ENCODE results near the gene MED23.

Gene MED23

GRCh38 chr6:131655951-131656350, 27.9 kb upstream of the MED23 start:
- DNase-seq (ENCODE audit: low read depth) = no peak
- H3K4me3 ChIP-seq (ENCODE audit: low read depth, low read length) = no peak overlapping the region
- TF ChIP-seq, protein P1, sequence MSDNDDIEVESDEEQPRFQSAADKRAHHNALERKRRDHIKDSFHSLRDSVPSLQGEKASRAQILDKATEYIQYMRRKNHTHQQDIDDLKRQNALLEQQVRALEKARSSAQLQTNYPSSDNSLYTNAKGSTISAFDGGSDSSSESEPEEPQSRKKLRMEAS (IDR thresholded peaks at IDR 0.05; ENCODE audit: low read depth, low read length) = no peak
- no peak for TF ChIP-seq MYC (IDR thresholded peaks at IDR 0.05; ENCODE audit: low read depth, low read length)
- TF ChIP-seq CTCF (IDR thresholded peaks at IDR 0.05; ENCODE audit: low read depth, low read length) = no peak
- TF ChIP-seq POLR2A (IDR thresholded peaks at IDR 0.05; ENCODE audit: extremely low read depth, insufficient read length) = no peak

GRCh38 chr6:131655387-131655786, 27.3 kb upstream of the MED23 start:
- no peak for TF ChIP-seq MYC (IDR thresholded peaks at IDR 0.05; ENCODE audit: low read depth, low read length)
- TF ChIP-seq, protein P1 (IDR thresholded peaks at IDR 0.05; ENCODE audit: low read depth, low read length) = no peak
- no peak for TF ChIP-seq POLR2A (IDR thresholded peaks at IDR 0.05; ENCODE audit: extremely low read depth, insufficient read length)
- TF ChIP-seq CTCF (IDR thresholded peaks at IDR 0.05; ENCODE audit: low read depth, low read length) = no peak
- no peak for DNase-seq (ENCODE audit: low read depth)
- no peak overlapping the region for H3K4me3 ChIP-seq (ENCODE audit: low read depth, low read length)

- TF ChIP-seq MYC (IDR thresholded peaks at IDR 0.05; ENCODE audit: low read depth, low read length) = no peak
- TF ChIP-seq, protein P1 (IDR thresholded peaks at IDR 0.05; ENCODE audit: low read depth, low read length) = no peak
- TF ChIP-seq CTCF (IDR thresholded peaks at IDR 0.05; ENCODE audit: low read depth, low read length) = no peak
- TF ChIP-seq POLR2A (IDR thresholded peaks at IDR 0.05; ENCODE audit: extremely low read depth, insufficient read length) = no peak
- DNase-seq (ENCODE audit: low read depth) = no peak
- H3K4me3 ChIP-seq (ENCODE audit: low read depth, low read length) = no peak overlapping the region
These were observed 26.3 kb upstream of the MED23 start for GRCh38 chr6:131654326-131654725.

DNA sequence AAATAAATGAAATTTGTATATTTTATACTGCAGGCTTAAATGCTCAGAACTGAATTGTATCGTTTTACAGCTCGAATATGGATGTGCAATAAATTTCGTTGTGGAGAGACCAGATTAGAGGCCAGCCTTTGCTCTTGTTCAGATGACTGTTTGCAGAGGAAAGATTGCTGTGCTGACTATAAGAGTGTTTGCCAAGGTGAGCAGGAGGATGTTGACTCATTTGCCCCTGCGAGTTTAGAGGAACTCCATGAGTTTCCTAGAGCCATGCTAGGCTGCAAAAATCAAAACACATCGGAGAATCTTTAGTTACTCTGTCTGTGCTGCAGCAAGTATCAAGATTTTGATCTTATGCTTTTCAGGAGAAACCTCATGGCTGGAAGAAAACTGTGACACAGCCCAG, 24.4 kb upstream of the MED23 start:
- no peak for DNase-seq (ENCODE audit: low read depth)
- TF ChIP-seq, protein P1 (IDR thresholded peaks at IDR 0.05; ENCODE audit: low read depth, low read length) = no peak
- TF ChIP-seq CTCF (IDR thresholded peaks at IDR 0.05; ENCODE audit: low read depth, low read length) (no peak), POLR2A (IDR thresholded peaks at IDR 0.05; ENCODE audit: extremely low read depth, insufficient read length) (no peak), MYC (IDR thresholded peaks at IDR 0.05; ENCODE audit: low read depth, low read length) (no peak)
- H3K4me3 ChIP-seq (ENCODE audit: low read depth, low read length) = no peak overlapping the region

GRCh38 chr6:131651782-131652181, 23.7 kb upstream of the MED23 start:
- H3K4me3 ChIP-seq (ENCODE audit: low read depth, low read length) = no peak overlapping the region
- no peak for DNase-seq (ENCODE audit: low read depth)
- TF ChIP-seq CTCF (IDR thresholded peaks at IDR 0.05; ENCODE audit: low read depth, low read length) (no peak), POLR2A (IDR thresholded peaks at IDR 0.05; ENCODE audit: extremely low read depth, insufficient read length) (no peak), MYC (IDR thresholded peaks at IDR 0.05; ENCODE audit: low read depth, low read length) (no peak)
- TF ChIP-seq, protein P1 (IDR thresholded peaks at IDR 0.05; ENCODE audit: low read depth, low read length) = no peak

DNA sequence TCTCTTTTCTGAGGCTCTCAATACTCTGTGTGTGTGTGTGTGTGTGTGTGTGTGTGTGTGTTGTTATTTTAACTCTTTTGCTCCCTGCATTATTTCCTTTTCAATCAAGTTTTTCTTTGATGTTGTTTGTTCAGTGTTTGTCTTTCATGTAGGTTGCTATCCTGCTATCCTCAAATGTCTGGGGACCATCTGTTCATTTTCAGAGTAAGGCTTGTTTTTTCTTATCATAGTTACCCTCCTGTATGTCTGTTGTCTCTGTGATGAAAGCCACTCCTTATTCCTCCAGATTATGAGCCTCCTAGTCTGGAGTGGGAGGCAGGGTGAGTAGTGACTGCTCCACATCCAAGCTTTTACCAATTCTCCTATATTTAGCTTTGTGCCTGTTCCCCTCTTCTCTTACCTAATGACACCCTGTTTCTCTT, 18.2 kb upstream of the MED23 start:
- no peak for DNase-seq (ENCODE audit: low read depth)
- H3K4me3 ChIP-seq (ENCODE audit: low read depth, low read length) = no peak overlapping the region
- no peak for TF ChIP-seq POLR2A (IDR thresholded peaks at IDR 0.05; ENCODE audit: extremely low read depth, insufficient read length)
